Body of pancreas (tissue), 4 donors: ENCODE results near the gene YAE1. TPM values are rescaled to one million over a fixed set of nuclear protein-coding genes. Genes with fewer than 3 reads are reported as not detected.

Experiments
- ATAC-seq: fragments of 150-250 bp; one replicate; pipeline ENCODE4 v1.9.1; 2016
- DNase-seq, 4 donors: peaks; one replicate each; pipeline ENCODE4 v3.0.0-alpha.2; 2019
- H3K27ac ChIP-seq, 4 donors: fragments of 200-600 bp; sonication (generic); 1 replicate in 3 of 4; 2 replicates in 1 of 4; pipeline versions ENCODE4 v1.5.1 to v1.6.1; 2016 to 2019; ENCODE audit warnings: mild to moderate bottlenecking in 1 of 4, mixed read lengths in 1 of 4, moderate library complexity in 1 of 4
- H3K27me3 ChIP-seq, 2 donors: fragments of 200-600 bp; sonication (generic); one replicate each; pipeline ENCODE4 v1.6.0; 2016; ENCODE audit warnings: mild to moderate bottlenecking in 1 of 2
- H3K36me3 ChIP-seq, 2 donors: fragments of 200-600 bp; sonication (generic); replicated peaks in 1 of 2; 2 replicates each; pipeline ENCODE4 v1.5.1; 2016; ENCODE audit warnings: low read depth in 2 of 2; ENCODE audit not compliant: insufficient read depth in 1 of 2
- H3K4me1 ChIP-seq: fragments of 200-600 bp; sonication (generic); one replicate; pipeline ENCODE4 v1.6.0; 2016
- H3K4me3 ChIP-seq, 2 donors: fragments of 200-600 bp; sonication (generic); 1 replicate in 1 of 2; 2 replicates in 1 of 2; pipeline ENCODE4 v1.5.1; 2016 to 2019
- H3K9me3 ChIP-seq, 3 donors: fragments of 200-600 bp; sonication (generic); 1 replicate in 2 of 3; 2 replicates in 1 of 3; pipeline ENCODE4 v1.5.1; 2016
- CTCF ChIP-seq, 7 experiments: fragments of 450-650 bp in 4 of 7; fragments of 200-600 bp in 3 of 7; sonication (generic) in 3 of 7; IDR thresholded peaks; one replicate each; pipeline ENCODE4 v1.5.1; 2016 to 2019; ENCODE audit warnings: antibody characterized with exemption in 7 of 7
- POLR2A ChIP-seq, 3 donors: fragments of 450-650 bp; IDR thresholded peaks; one replicate each; pipeline ENCODE4 v1.6.1; 2016; ENCODE audit warnings: antibody characterized with exemption in 3 of 3, mild to moderate bottlenecking in 2 of 3
- WGBS, 2 donors: methylation state at CpG; one replicate each; pipeline ENCODE4 v1.1.5; 2017; 5-methylcytosine and 5-hydroxymethylcytosine counted together
- intact Hi-C: fragments of 100-400 bp; cut with DNase I; formaldehyde crosslinking; loops from one replicate; pipeline ENCODE4 v1.15.1; 2023
- total RNA-seq, 2 donors: library from RNA; depleted of rRNA; stranded (reverse); fragments of >200 nt; gene quantifications; one replicate each; pipeline ENCODE4 v1.1.0, GENCODE V29; 2016

The YAE1 gene
- total RNA-seq, 2 donors from 2014 or later = 6.6 to 9.9 TPM

- H3K27ac ChIP-seq = no peak overlapping the region
- H3K4me3 ChIP-seq = no peak overlapping the region
- no peaks in the 10 kb centered on the region for H3K9me3 ChIP-seq
- 74 to 79% methylated on average over 2 of the region's 2 CpGs for WGBS, 2 donors
- no peaks in the 10 kb centered on the region for H3K4me1 ChIP-seq
- DNase-seq = no peak
- intact Hi-C loops = loop anchor here (5.0 kb wide), 1 partner anchor 164 kb away; no protein-coding TSS in a partner anchor
- peaks cover 0 to 2% of the 10 kb centered on the region in 2 donors for H3K36me3 ChIP-seq
- H3K27me3 ChIP-seq = no peaks in the 10 kb centered on the region
- TF ChIP-seq CTCF (IDR thresholded peaks at IDR 0.05) (no peak), POLR2A (IDR thresholded peaks at IDR 0.05) (no peak)
- no peak for ATAC-seq
These were observed 17.3 kb downstream of the YAE1 start for GRCh38 chr7:39583539-39583938.

GRCh38 chr7:39587393-39587792 is 21.2 kb downstream of the YAE1 start:
- no peaks in the 10 kb centered on the region for H3K27me3 ChIP-seq
- no peak overlapping the region for H3K27ac ChIP-seq
- no peaks in the 10 kb centered on the region for H3K36me3 ChIP-seq
- no peak for DNase-seq
- TF ChIP-seq CTCF (IDR thresholded peaks at IDR 0.05) = no peak
- TF ChIP-seq POLR2A (IDR thresholded peaks at IDR 0.05) = no peak
- H3K4me3 ChIP-seq = no peak overlapping the region
- H3K4me1 ChIP-seq = no peaks in the 10 kb centered on the region
- no peaks in the 10 kb centered on the region for H3K9me3 ChIP-seq
- intact Hi-C loops = no loop called here
- ATAC-seq = no peak

GRCh38 chr7:39588416-39588815 is 22.2 kb downstream of the YAE1 start:
- no peak for TF ChIP-seq CTCF (IDR thresholded peaks at IDR 0.05)
- no peaks in the 10 kb centered on the region for H3K9me3 ChIP-seq

GRCh38 chr7:39589323-39590111 is 23.3 kb downstream of the YAE1 start:
- peak in 1 of 4 donors; percentile 51 for DNase-seq
- peak overlapping the region in 1 of 4 donors; percentile 45 for H3K27ac ChIP-seq

More at GRCh38 chr7:39588416-39588815, 22.2 kb downstream of the YAE1 start:
- H3K4me1 ChIP-seq = no peaks in the 10 kb centered on the region
- H3K4me3 ChIP-seq = no peak overlapping the region
- intact Hi-C loops = no loop called here
- DNase-seq = no peak
- H3K36me3 ChIP-seq = no peaks in the 10 kb centered on the region
- WGBS, 2 donors = 56 to 73% methylated on average over 5 of the region's 5 CpGs
- no peak overlapping the region for H3K27ac ChIP-seq
- no peak for ATAC-seq
- no peaks in the 10 kb centered on the region for H3K27me3 ChIP-seq

More at GRCh38 chr7:39589323-39590111, 23.3 kb downstream of the YAE1 start:
- 49 to 58% methylated on average over 7 of the region's 7 CpGs for WGBS, 2 donors
- TF ChIP-seq CTCF (IDR thresholded peaks at IDR 0.05) = no peak
- no peak for TF ChIP-seq POLR2A (IDR thresholded peaks at IDR 0.05)
- Histone ChIP-seq H3K36me3 (no peaks in the 10 kb centered on the region), H3K27me3 (no peaks in the 10 kb centered on the region), H3K4me1 (no peaks in the 10 kb centered on the region), H3K4me3 (no peak overlapping the region), H3K9me3 (no peaks in the 10 kb centered on the region)
- ATAC-seq = no peak
- intact Hi-C loops = no loop called here
